Small intestine (tissue), 7 donors: ENCODE data around the gene LTBP1. TPM values are rescaled to one million over a fixed set of nuclear protein-coding genes. Genes with fewer than 3 reads are reported as not detected.

Experiments used
- DNase-seq, 2 donors: peaks; one replicate each; pipeline versions ENCODE4 v3.0.0 to v3.0.0-alpha.2; 2013
- FAIRE-seq: peaks from 2 replicates; lab custom pipeline; 2012; peaks lifted over from hg19 to GRCh38; lab: Jason Lieb, UNC
- H3K27ac ChIP-seq, 3 donors: one replicate each; pipeline ENCODE4 v1.5.1; 2013; ENCODE audit warnings: low read length in 2 of 3, mild to moderate bottlenecking in 2 of 3, control low read depth in 1 of 3, inconsistent platforms in 1 of 3, low read depth in 1 of 3, moderate library complexity in 1 of 3
- H3K27me3 ChIP-seq, 3 donors: one replicate each; pipeline ENCODE4 v1.6.1; 2013; ENCODE audit warnings: low read length in 3 of 3, inconsistent platforms in 1 of 3; ENCODE audit not compliant: control insufficient read depth in 3 of 3, insufficient read depth in 3 of 3
- H3K36me3 ChIP-seq, 3 donors: one replicate each; pipeline ENCODE4 v1.6.1; 2013; ENCODE audit warnings: low read length in 3 of 3, inconsistent platforms in 1 of 3, low read depth in 1 of 3, mild to moderate bottlenecking in 1 of 3, moderate library complexity in 1 of 3; ENCODE audit not compliant: control insufficient read depth in 3 of 3, insufficient read depth in 2 of 3
- H3K4me1 ChIP-seq, 3 donors: one replicate each; pipeline ENCODE4 v1.6.1; 2013; ENCODE audit warnings: low read length in 2 of 3, inconsistent platforms in 1 of 3, low read depth in 1 of 3, mild to moderate bottlenecking in 1 of 3, moderate library complexity in 1 of 3; ENCODE audit not compliant: control insufficient read depth in 3 of 3, insufficient read depth in 2 of 3
- H3K4me3 ChIP-seq, 3 donors: one replicate each; pipeline ENCODE4 v1.5.1; 2013; ENCODE audit warnings: low read length in 3 of 3, control low read depth in 1 of 3, inconsistent platforms in 1 of 3, low read depth in 1 of 3, mild to moderate bottlenecking in 1 of 3, moderate library complexity in 1 of 3
- H3K9me3 ChIP-seq, 2 donors: one replicate each; pipeline ENCODE4 v1.6.1; 2013; ENCODE audit warnings: low read depth in 1 of 2, low read length in 1 of 2; ENCODE audit not compliant: control insufficient read depth in 2 of 2, insufficient read depth in 1 of 2
- WGBS, 3 donors: extraction: QIAGEN DNeasy Blood & Tissue Kit; methylation state at CpG; one replicate each; pipeline ENCODE4 v1.1.7; 2013; 5-methylcytosine and 5-hydroxymethylcytosine counted together
- polyA plus RNA-seq, 4 donors: library from polyadenylated mRNA; stranded (reverse) in 3 of 4; unstranded in 1 of 4; fragments of 200-250 nt in 3 of 4; fragments of 120-200 nt in 1 of 4; gene quantifications; one replicate each; pipeline versions ENCODE4 v1.2.1 to v1.2.3, GENCODE V29; 2013
- donor health status: healthy with polysubstance abuse.
- donor health status: control.
- donor health status: control.
- donor health status: Bipolar disorder and iron deficiency.
- donor health status: healthy.

Gene LTBP1
- polyA plus RNA-seq, 4 donors = 0.67 to 12.1 (median 6.1) TPM

DNA sequence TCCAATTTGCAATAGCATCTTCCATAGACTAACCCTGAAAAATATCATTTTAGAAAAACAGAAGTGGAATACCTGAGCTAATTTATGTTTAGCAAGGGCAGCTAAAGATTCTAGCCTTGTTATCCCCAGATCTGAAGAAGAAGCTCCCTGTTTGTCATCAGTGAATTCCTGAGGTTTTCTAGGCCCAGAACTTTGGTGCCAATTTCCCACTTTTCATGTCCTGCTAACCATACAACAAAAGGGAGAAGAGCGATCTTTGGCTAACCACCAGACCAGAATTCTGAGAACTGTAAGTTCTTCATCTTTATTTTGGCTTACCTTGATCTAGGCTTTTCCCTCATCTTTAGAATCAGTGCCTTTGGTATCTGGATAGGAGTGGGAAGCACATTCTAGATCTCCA is 478.4 kb downstream of the LTBP1 start:
- Histone ChIP-seq H3K9me3 (no peaks in the 10 kb centered on the region), H3K27ac (no peak overlapping the region), H3K4me3 (no peak overlapping the region), H3K27me3 (peaks cover 0 to under 1% (median 0%) of the 10 kb centered on the region in 3 donors), H3K36me3 (no peaks in the 10 kb centered on the region), H3K4me1 (no peaks in the 10 kb centered on the region)
- FAIRE-seq = no peak
- DNase-seq = no peak
- 82 to 95% (median 88%) methylated on average over 1 of the region's 1 CpG for WGBS, 3 donors

DNA sequence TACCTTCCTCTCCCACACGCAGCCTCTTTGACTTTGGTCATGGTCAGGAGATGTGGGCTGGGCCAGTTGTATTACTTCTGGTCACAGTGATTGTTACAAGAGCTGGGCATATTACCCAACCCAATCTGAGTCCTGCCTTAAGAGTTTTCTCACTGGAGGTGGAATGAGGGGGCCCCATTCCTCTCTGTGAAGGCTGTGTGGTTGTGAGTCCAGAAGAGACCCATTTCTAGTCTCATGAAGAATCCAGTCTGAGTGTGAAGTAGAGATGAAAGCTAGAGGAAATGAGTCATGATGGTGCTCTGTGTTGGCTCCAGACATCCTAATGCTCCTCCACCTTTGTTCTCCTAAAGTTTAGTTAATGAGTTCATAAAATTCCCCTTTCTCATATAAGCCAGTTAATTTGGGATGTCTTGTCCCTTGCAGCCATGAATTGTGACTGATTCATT is 478.9 kb downstream of the LTBP1 start:
- H3K27me3 ChIP-seq = no peaks in the 10 kb centered on the region
- no peaks in the 10 kb centered on the region for H3K36me3 ChIP-seq
- no peaks in the 10 kb centered on the region for H3K9me3 ChIP-seq
- DNase-seq (no peak), FAIRE-seq (no peak)
- H3K4me1 ChIP-seq = no peaks in the 10 kb centered on the region
- WGBS, 3 donors = 88 to 97% (median 92%) methylated on average over 1 of the region's 1 CpG
- H3K4me3 ChIP-seq = no peak overlapping the region
- no peak overlapping the region for H3K27ac ChIP-seq

DNA sequence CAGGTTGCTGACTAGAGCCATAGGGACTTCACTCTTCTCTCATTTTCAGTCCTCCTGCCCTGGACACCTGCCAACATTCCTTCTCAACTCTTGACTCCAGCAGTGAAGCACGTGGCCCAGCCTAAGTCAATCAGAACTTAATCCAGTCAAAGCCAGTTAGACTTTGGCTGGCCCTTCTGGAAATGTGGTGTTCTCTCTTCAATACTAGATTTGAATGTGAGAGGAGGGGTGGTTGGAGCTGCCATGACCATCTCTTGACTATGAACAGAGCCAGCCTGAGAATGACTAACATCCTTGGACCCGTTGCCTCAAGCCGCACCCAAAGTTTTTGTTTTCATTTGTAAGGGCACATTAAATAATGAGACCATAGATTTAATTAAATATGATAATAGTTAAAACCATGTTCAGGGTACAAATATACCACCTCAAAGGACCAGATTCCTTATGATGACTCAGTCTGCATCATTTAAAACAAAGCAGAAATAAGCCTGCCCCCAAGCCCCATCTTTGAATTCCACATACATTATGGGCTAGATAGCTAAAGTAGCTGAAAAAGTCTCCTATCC is 480.0 kb downstream of the LTBP1 start:
- Histone ChIP-seq H3K27ac (no peak overlapping the region), H3K36me3 (no peaks in the 10 kb centered on the region), H3K9me3 (no peaks in the 10 kb centered on the region), H3K4me3 (no peak overlapping the region), H3K27me3 (no peaks in the 10 kb centered on the region), H3K4me1 (no peaks in the 10 kb centered on the region)
- FAIRE-seq (no peak), DNase-seq (peak; percentile 6 to 17)
- WGBS, 3 donors = 50 to 75% (median 60%) methylated on average over 3 of the region's 3 CpGs

DNA sequence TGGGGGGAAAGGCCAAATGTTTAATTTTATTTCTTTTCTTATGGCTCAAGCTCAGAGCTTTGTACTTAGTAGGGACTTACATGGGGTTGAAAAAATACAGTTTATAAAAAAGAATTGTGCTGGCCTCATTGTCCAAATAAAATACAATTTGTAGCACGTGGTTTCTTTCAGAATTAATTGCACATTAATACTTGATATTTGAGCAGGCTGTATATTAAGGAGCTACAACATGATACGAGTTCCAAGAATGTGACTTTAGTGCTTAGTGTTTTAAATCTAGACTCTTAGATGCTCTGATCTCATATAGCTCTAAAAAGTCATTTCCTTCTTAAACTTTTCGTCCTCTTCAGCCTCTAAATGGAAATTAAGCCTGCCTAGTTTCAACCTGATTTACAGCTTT is 483.3 kb downstream of the LTBP1 start:
- FAIRE-seq = no peak
- no peaks in the 10 kb centered on the region for H3K4me1 ChIP-seq
- H3K4me3 ChIP-seq = no peak overlapping the region
- DNase-seq = no peak
- H3K27me3 ChIP-seq = no peaks in the 10 kb centered on the region
- WGBS, 3 donors = 39 to 54% (median 52%) methylated on average over 3 of the region's 3 CpGs
- H3K36me3 ChIP-seq = no peaks in the 10 kb centered on the region
- no peaks in the 10 kb centered on the region for H3K9me3 ChIP-seq
- no peak overlapping the region for H3K27ac ChIP-seq

DNA sequence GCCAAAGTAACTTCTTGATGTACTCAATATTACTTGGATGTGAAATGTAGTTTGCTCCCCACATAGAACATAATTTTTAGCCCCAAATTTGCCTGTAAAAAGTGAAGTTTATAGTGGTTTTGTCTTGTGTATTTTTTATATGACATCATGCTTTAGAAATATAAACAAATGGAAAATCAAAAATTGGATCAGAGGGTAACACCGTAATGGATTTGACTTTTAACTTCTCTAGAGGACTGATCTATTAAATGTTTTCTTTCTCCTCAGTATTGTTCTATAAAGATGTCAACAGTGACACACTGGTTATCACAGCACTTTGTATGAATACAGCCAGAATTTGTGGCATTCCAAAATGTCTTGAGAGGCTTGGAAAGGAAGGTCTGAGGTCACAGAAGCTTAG is 484.1 kb downstream of the LTBP1 start:
- no peaks in the 10 kb centered on the region for H3K36me3 ChIP-seq
- no peaks in the 10 kb centered on the region for H3K27me3 ChIP-seq
- no peak for DNase-seq
- no peaks in the 10 kb centered on the region for H3K4me1 ChIP-seq
- no peak for FAIRE-seq
- no peak overlapping the region for H3K4me3 ChIP-seq
- H3K9me3 ChIP-seq = no peaks in the 10 kb centered on the region
- H3K27ac ChIP-seq = no peak overlapping the region
- WGBS, 3 donors = 74 to 85% (median 83%) methylated on average over 1 of the region's 1 CpG

DNA sequence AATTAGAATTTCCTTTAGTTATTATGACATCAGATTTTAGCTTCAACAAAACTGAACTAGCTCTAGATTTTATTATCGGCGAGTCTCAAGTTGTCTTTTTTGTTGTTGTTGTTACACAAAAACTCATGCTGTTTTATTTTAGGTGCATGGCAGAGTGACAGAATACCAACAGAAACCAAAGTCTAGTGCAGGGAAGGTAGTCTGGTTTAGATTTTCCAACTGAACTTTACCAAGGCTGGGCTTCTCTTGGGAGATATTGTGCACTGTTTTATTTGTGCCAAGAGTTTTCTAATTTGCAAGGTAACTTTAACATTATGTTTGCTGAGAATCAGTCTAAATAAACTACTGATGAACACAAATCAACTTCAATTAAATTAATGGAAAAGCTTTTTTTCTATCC is 486.1 kb downstream of the LTBP1 start:
- no peak for DNase-seq
- 84 to 87% (median 85%) methylated on average over 2 of the region's 2 CpGs for WGBS, 3 donors
- Histone ChIP-seq H3K27ac (no peak overlapping the region), H3K9me3 (no peaks in the 10 kb centered on the region), H3K4me1 (no peaks in the 10 kb centered on the region), H3K36me3 (no peaks in the 10 kb centered on the region), H3K27me3 (no peaks in the 10 kb centered on the region), H3K4me3 (no peak overlapping the region)
- FAIRE-seq = no peak

DNA sequence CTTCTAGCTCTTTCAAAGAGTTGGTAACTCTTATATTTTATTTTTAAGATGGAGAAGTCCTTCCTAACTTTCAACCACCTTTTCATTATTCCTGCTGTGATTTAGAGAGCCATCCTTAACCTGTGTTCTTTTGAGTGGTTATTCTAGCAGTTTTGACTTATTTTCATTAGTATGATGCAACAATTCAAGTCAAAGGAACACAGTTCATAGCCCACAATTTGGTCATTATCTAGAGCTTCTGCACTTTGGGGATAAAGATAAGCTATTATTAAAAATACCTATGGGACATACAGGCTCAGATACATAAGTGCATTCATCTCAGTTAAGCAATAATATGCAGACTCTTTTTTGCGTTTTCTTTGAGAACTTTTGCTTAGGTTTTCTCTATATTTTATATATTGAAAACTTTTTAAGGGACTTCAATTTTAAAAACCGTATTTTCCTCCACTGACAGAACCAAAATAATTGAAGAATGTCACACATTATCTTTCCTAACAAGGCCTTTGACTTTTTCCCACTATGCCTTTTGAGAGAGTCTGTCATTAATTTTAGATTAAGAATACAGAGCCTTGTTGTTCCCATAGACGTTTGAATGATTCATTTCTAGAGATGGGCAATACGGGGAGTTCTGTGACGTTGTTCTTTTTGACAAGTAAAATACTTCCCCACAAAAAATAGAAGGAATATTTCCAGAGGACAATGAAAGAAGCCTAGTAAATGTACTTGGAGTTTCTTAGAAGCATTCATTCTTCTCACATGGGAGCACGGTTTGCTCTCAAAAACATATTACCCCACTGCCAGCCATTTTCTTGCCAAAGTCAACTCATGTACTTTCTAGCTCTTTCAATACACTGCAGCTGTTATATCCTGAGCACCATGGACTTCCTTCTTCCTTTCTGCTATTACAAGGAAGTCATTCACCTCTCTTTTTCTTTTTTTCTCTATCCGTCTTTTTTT is 486.8 kb downstream of the LTBP1 start:
- H3K4me3 ChIP-seq = no peak overlapping the region
- FAIRE-seq = no peak
- H3K36me3 ChIP-seq = no peaks in the 10 kb centered on the region
- no peaks in the 10 kb centered on the region for H3K4me1 ChIP-seq
- H3K27ac ChIP-seq = no peak overlapping the region
- no peak for DNase-seq
- H3K9me3 ChIP-seq = no peaks in the 10 kb centered on the region
- H3K27me3 ChIP-seq = no peaks in the 10 kb centered on the region
- 75 to 84% (median 84%) methylated on average over 7 of the region's 7 CpGs for WGBS, 3 donors

DNA sequence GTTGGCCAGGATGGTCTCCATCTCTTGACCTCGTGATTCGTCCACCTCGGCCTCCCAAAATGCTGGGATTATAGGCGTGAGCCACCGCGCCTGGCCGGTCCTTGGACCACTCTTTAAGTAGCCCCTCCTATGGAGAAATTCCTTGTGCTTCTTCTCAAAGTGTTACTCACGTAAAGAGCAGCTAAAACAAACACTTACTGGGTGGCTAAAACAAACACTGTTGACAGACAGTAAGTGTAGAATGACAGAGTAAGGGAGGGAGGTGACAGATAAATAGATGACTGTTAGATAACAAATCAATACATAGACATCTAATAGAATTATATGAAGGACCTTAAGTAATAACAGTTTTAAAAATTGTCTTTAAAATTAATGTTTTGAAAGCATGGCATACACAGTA is 488.8 kb downstream of the LTBP1 start:
- H3K27me3 ChIP-seq = no peaks in the 10 kb centered on the region
- H3K9me3 ChIP-seq = no peaks in the 10 kb centered on the region
- 67 to 71% (median 68%) methylated on average over 8 of the region's 8 CpGs for WGBS, 3 donors
- no peak overlapping the region for H3K4me3 ChIP-seq
- H3K27ac ChIP-seq = no peak overlapping the region
- DNase-seq = no peak
- no peaks in the 10 kb centered on the region for H3K4me1 ChIP-seq
- H3K36me3 ChIP-seq = no peaks in the 10 kb centered on the region
- no peak for FAIRE-seq
